HL-60 (cell line): ENCODE results near the gene PLS3.

Source experiments
- POLR2AphosphoS5 ChIP-seq: IDR thresholded peaks from 2 replicates; pipeline ENCODE4 v1.6.1; 2012; ENCODE audit warnings: low read depth
- SPI1 ChIP-seq: IDR thresholded peaks from 2 replicates; pipeline ENCODE4 v1.6.1; 2012; ENCODE audit warnings: low read depth, mild to moderate bottlenecking, borderline replicate concordance
- TF ChIP-seq, protein P1 (sequence below): IDR thresholded peaks from one replicate; pipeline ENCODE4 v1.5.1; 2011; ENCODE audit warnings: low read length, control low read depth, inconsistent platforms; ENCODE audit not compliant: insufficient read depth
- TF ChIP-seq, protein P2 (sequence below): IDR thresholded peaks from 2 replicates; pipeline ENCODE4 v1.6.1; 2012; ENCODE audit warnings: low read depth; ENCODE audit not compliant: insufficient replicate concordance

DNA sequence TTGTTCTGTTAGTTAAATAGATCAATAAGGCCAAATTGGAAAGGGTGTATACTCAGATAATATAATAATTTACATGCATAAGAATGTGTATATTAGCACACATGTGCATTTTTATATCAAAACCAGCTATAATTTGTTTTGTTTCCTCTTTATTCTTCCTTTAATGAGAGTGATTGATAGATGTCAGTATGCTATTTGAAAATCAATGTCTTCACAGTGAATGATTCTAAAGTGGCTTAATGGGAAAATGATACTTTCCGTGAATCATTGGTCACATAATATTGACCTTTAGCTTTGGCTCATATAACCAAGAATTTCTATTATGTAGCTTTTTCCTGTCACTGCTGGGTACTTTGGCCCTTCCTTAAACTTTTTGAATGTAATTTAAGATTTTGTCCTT is 48.6 kb downstream of the PLS3 start:
- TF ChIP-seq SPI1 (no peak), POLR2AphosphoS5 (no peak)
- TF ChIP-seq, protein P1, sequence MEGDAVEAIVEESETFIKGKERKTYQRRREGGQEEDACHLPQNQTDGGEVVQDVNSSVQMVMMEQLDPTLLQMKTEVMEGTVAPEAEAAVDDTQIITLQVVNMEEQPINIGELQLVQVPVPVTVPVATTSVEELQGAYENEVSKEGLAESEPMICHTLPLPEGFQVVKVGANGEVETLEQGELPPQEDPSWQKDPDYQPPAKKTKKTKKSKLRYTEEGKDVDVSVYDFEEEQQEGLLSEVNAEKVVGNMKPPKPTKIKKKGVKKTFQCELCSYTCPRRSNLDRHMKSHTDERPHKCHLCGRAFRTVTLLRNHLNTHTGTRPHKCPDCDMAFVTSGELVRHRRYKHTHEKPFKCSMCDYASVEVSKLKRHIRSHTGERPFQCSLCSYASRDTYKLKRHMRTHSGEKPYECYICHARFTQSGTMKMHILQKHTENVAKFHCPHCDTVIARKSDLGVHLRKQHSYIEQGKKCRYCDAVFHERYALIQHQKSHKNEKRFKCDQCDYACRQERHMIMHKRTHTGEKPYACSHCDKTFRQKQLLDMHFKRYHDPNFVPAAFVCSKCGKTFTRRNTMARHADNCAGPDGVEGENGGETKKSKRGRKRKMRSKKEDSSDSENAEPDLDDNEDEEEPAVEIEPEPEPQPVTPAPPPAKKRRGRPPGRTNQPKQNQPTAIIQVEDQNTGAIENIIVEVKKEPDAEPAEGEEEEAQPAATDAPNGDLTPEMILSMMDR: no peak
- TF ChIP-seq, protein P2, sequence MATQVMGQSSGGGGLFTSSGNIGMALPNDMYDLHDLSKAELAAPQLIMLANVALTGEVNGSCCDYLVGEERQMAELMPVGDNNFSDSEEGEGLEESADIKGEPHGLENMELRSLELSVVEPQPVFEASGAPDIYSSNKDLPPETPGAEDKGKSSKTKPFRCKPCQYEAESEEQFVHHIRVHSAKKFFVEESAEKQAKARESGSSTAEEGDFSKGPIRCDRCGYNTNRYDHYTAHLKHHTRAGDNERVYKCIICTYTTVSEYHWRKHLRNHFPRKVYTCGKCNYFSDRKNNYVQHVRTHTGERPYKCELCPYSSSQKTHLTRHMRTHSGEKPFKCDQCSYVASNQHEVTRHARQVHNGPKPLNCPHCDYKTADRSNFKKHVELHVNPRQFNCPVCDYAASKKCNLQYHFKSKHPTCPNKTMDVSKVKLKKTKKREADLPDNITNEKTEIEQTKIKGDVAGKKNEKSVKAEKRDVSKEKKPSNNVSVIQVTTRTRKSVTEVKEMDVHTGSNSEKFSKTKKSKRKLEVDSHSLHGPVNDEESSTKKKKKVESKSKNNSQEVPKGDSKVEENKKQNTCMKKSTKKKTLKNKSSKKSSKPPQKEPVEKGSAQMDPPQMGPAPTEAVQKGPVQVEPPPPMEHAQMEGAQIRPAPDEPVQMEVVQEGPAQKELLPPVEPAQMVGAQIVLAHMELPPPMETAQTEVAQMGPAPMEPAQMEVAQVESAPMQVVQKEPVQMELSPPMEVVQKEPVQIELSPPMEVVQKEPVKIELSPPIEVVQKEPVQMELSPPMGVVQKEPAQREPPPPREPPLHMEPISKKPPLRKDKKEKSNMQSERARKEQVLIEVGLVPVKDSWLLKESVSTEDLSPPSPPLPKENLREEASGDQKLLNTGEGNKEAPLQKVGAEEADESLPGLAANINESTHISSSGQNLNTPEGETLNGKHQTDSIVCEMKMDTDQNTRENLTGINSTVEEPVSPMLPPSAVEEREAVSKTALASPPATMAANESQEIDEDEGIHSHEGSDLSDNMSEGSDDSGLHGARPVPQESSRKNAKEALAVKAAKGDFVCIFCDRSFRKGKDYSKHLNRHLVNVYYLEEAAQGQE: no peak
